GM19372 (cell line): Measurements from ENCODE around the gene CARD11.
"Not testable (repeated sequence)": the region's sequence is repeated elsewhere in the genome, so short reads cannot be mapped to it uniquely, and the experiment has no call there.

Source experiments
- ATAC-seq: cut with Tn5 transposase; IDR thresholded peaks from one replicate; pipeline ENCODE4 v1.9.1; 2021; ENCODE audit warnings: mild to moderate bottlenecking, low read depth, moderate library complexity; ENCODE audit not compliant: unreplicated experiment

The CARD11 gene

DNA sequence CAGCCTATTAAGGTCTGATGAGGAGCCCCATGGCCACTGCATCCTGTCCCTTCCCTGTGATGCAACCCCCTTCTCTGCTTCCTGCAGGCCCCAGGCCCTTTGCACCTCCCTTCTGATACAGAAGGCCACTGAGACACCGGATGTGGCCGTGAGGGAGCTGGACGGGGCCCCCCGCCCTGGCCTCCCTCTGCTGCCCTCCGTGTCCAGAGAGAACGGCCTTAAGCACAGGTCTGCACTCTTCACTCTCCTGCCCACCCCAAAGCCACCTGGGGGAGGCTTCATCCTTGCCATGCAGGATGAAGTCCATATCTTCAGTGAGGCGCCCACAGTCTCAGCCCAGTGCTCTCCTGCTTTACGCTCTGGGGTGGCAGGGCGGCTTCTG lies 112.6 kb downstream of the CARD11 start:
- no peak for ATAC-seq

DNA sequence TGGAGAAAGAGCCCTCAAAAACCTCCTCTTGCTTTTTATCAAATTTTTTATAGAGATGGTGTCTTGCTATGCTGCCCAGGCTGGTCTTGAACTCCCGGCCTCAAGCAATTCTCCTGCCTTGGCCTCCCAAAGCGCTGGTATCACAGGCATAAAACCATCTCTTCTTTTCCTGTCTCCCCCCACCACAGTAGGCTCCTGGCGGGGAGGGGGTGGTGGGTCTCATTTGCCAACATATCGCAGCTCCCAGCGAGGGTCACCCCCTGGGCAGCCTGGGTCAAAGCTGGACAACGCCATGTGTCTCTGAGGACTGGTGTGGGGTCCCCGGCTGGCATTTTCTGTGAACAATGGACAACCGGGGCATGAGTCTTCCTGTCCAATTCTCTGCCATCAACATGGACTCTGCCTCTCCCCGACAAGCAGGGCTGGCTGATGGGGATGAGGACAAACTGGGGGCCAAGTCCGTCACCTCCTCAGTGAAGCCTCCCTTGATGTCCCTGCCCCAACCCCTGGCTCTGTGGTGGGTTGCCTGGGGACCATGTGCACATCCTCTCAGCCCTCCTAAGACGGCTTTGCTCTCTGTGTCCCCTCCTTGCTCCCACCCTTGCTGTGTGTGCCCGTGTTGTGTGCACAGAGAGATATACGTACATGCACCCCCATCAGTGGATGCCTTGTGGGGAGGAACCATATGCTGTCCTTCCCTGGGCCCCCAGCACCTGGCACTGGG lies 113.2 kb downstream of the CARD11 start:
- ATAC-seq = no peak

DNA sequence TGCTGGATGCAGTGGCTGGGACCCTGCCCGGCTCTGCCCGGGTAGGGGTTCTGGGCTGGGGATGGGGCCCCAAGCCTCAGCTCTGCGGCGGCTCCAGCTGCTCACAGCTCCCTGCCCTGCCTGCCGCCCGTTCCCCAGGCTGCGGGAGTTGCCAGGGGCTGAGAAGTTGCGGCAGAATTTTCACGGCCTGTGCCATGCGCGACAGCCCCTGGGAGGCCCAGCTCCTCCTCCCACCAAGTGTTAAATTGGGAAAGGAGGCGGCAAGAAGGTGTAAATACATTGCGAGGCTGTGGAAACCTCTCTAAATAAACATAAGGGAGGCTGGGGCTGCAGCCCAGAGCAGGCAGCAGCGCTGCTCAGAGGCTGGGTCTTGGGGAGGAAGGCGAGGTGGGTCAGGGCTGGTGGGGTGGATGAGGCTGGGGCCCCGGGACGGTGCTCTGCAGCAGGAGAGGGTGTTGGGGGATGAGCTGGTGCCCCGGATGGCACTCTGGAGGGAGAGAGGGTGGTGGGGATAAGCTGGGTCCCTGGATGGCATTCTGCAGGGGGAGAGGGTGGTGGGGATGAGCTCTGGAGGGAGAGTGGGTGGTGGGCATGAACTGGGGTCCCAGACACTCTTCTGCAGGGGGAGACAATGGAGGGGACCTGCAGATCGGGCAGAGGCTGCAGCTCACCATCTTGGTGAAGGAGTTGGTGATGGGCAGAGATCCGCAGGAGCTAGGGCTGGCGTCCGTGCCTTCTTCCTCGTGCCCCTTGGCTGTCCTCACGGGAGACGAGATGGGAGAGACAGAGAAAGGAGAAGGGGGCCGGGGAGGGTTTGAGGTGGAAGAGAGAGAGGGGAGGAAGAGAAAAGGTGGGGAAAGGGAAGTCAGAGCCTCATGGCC lies 114.1 kb downstream of the CARD11 start:
- ATAC-seq = no peak

DNA sequence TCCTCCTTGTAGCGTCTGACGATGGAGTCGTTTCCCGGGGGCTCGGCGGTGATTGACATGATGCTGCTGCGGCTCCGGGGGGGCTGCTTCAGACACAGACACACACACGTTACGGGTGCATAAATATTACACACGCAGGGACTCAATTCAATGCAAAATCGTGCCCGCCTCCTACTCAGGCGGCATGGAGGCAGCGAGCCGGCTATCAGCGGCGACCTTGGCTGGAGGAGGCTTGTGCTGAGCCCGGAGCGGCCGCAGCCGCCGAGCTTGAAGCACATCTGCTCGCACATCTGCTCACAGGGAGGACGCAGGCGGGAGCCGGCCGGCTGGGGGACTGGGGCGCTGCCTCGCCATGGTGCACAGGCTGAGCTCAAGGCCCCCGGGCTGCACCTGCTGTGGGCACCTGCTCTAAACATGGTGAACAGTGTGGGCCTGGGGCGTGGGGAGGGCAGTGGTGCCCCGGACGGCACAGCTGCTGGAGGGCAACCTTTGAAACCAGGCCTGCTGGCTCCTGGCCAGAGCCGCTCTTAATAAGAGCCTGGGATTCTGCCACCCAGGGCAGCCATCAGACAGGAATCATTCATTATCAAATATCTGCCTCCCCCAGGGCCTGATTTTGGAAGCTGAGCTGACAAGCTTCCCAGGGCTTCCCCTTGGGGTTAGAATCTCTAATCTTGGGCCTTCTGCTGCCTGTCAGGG lies 114.9 kb downstream of the CARD11 start:
- no peak for ATAC-seq

DNA sequence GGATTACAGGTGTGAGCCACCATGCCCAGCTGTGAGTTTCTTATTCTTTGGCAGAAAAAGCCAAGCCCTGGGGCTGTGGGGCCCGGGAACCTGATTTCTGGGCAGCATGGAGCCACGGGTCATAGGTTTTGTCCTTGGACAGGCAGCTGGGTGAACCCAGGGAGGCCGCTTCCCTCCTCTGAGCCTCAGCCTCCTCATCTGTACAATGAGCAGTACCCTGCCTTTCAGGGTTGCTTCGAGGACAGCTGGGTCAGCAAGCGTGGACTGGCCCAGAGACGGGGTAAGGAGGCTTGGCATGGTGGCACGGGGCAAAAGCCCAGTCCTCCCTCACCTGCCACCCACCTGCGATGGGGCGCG lies 115.4 kb downstream of the CARD11 start:
- no peak for ATAC-seq

DNA sequence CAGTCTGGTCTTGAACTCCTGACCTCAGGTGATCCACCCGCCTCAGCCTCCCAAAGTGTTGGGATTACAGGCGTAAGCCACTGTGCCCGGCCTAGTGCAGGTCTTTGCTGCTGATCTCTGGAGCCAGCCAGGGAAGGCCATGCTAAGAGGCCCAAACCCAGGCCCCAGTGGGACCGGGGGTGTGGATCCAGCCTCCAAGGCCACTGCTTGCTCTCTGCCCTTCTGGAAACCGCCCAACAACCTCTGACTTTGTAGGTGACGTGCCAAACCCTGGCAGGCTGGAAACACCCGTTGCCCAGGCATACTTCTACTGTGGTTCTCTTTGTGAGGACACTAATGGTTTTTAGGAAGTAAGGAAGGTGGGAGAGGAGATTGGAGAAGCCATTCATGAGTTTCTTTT lies 116.1 kb downstream of the CARD11 start:
- ATAC-seq = no peak

DNA sequence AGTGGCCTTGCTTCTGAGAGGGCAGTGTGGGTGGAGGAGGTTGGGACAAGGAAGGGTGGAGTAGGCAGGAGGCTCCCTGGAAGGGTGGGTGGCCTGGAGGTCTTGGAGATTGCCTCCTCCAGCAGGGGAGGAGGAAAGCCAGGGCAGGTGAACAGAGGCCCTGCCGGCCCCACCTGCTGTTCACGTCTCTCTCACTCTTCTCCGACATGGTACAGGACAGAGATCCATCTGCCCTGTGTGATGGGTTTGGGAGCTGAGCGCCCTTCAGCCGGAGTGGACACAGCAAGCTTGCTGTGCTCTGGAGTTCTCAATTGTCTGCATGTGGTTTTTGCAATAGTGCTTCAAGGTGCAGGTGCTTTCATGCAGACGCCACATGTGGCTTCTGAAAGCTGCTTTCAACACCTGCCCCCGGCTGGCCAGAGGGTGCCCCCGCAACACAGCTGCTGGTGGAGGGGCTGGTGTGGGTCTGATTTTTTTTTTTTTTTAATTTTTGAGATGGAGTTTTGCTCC lies 116.7 kb downstream of the CARD11 start:
- ATAC-seq = no peak

DNA sequence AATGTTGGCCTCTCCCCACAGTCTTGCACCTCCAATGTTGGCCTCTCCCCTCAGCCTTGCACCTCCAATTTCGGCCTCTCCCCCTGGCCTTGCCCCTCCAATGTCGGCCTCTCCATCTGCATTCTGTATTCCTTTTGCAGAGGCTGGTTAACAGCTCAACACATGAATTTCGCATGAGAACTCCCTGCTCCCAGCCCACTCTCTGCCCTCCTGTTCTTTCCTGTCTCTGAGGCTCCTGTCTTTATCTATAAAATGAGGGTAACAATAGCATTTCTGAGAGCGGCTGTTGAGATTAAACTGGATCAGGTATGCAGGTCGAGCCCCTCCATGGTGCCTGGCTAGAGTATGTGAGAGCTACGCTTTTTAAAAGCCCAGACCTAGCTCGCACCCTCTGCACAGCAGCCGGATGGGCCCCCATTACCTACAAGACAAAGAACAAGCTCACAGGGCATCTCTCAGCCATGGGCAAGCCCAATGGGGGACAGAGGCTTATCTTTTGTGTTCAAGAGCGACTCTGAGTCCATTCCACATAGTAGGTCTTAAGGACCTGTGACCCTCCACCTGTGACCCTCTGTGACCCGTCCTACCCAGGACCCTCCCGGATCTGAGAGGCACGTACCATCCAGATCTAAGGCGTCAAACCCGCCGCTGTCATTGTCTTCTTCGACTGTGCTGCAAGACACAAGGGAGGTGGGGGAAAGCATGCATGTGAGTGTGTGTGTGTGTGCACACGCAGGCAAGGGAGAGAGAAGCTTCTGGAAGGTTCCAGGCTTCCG lies 117.4 kb downstream of the CARD11 start:
- ATAC-seq = no peak

DNA sequence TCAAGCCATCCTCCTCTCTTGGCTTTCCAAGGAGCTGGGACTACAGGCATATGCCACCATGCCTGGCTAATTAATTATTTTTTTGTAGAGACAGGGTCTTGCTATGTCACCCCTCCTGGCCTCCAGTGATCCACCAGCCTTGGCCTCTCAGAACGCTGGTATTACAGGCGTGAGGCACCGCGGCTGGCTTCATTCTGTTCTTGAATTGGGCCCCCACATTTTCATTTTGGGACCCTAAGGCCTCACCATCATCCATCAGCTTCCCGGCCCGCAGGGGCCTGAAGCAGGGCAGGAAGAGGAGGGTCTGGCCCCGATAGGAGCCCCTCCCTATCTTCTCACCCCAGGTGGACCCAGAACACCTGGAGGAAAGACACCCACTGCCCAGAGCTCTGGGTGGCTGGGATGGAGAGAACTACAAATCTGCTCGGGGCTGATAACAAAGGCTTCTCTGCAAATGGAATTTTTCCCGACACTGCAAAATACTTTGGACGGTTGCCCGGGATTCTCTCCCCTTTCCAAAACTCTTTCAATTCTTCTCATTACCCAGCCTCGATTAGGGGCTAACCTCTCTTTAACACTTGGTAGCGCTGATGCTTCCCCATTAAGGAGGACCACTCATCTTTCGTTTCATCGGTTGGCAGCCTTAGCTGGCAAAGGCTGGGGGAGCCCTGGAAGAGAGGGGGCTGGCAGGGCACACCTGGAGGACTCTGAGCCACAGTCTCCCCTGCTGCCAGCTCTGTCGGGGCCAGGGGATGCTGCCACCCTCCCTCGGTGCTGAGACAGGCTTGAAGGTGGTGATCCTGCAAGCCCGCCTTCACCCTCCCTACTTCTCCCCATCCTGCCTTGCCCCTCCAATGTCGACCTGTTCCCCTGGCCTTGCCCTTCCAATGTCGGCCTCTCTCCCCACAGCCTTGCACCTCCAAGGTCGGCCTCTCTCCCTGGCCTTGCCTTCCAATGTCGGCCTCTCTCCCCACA lies 118.5 kb downstream of the CARD11 start:
- no peak for ATAC-seq

DNA sequence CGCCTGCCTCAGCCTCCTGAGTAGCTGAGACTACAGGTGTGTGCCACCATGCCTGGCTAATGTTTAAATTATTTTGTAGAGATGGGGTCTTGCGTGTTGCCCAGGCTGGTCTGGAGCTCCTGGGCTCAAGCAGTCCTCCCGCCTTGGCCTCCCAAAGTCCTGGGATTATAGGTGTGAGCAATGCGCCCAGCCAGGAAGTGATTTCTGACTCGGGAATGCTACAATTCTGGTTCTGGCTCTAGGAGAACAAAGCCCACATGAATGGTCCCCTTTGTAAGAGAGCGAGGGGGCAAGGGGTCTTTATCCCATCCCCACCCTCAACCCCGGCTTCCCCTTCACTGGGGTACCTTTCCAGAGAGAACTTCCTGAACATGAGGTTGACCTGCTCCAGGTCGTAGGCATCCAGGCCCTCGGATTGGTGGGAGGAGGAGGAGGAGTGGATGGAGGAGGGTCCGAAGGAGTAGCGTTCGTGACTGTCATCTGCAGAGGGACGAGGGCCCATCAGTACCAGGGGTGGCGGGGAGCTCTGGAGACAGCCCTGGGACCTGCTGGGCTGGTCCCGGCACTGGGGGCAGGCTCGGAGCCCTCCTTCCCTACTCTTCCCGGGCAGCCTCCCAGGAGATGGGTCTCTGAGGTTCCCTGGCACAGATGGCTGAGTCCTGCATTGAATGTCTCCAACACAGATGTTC lies 119.6 kb downstream of the CARD11 start:
- no peak for ATAC-seq

DNA sequence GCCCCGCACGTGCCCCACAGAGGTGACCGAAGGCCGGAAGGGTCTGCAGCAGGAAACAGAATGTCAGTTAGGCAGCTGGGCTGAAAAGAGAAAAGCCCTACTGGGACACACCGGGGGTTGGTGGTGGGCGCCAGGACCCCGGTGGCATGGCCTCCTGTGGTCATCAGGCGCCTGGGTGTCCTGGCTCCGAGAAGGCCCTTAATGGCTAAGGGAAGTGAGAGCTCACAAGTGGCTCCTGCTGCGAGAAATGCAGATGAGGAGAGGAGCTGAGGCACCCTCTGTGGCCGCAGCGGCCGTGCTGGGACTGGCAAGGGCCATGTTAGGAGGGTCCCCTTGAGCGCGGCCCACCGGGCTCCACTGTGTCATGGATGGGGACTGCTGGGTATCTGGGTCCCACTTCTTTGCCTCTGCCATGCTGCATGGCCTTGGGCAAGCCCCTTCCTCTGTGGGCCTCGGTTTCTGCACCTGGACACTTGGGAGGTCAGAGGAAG lies 120.3 kb downstream of the CARD11 start:
- ATAC-seq = no peak

DNA sequence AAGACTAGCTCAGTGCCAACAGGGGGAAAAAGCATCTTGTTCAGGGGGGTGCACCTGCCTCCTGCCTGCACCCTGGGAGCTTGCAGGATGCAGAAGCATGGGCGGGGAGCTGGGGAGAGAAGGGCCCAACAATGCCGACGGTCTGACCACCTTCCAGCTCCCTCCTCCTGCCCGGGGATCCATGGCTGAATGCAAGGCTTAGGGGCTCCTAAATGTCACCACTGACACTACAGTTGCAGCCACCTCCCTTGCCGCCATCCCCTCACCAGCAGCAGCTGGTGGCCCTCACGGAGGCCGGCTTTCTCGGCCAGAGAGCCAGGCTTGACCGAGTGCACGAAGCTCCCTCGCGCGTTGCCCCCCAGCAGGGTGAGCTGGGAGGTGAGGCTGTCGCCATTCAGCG lies 120.8 kb downstream of the CARD11 start:
- no peak for ATAC-seq

DNA sequence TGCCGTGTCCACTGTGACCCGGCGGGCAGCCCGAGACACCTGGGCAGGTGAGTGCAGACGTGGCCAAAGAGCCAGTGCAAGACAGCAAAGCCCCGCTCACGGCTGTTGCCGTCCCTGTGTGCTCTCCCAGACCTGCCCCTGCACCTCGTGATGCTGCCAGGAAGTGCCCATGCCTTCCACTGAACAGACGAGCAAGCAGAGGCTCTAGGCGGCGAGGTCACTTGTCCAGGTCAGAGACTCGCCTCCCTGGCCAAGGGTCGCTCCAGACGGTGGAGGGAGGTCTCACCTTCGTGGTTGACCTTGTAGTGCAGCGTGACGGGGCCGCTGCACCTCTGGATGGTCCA lies 121.3 kb downstream of the CARD11 start:
- ATAC-seq = no peak

DNA sequence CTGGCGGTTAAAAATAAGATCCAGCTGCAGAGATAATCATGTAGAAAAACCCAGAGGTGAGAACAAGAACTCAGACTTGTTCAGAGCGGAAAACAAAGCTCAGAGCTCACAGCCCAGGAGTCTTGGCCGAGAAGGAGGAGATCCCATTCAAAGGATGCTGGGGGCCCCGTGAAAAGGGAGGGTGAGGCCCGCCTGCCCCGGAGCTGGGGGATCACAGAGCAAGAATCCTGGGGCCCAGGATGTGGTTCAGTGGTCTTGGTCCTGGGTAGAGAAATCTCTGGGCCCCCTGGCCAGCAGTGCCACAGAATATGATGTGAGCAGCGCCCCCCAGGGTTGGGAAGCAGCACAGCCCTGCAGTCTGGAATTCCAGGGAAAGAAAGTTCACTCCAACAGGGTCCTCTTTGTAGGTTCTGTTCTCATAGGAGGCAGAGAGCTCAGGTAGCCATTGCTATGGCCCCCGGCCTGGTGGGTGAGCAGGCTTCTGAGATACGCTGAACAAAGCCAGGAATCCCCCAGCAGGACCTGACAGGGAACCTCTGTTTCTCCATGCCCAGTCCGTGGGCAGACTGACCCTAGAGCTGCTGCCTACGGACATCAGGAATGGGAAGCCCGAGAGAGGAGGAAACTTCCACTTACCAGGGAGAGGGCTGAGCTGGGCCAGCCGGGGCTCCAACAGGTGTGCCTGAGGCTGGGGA lies 121.9 kb downstream of the CARD11 start:
- no peak for ATAC-seq

DNA sequence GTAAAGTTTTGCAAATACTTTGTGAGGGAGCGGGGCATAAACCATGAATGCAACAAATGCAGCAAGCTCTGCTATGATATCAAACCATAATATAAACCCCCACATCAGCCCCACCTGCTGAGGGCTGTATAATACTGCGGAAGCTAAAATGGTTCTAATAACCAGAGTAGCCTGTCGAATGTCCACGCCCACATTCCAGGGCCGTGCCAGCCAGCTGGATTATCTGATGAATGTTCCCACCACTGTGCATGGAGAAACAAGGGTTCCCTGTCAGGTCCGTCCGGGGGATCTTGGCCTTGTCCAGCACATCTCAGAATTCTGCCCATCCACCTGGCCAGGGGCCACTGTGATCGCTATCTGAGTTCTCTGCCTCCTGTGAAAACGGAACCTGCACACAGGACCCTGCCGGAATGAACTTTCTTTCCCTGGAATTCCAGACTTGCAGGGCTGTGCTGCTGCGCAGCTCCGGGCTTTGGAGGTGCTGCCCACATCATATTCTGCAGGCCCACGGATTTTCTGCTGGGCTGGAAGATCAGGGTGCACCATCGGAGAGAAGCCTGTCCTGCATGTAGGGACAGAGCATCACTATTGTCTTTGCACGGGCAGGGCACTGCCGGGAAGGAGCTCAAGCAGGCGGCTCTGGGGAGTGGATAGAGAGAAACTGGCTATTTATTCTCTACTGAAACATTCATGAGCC lies 122.6 kb downstream of the CARD11 start:
- no peak for ATAC-seq

DNA sequence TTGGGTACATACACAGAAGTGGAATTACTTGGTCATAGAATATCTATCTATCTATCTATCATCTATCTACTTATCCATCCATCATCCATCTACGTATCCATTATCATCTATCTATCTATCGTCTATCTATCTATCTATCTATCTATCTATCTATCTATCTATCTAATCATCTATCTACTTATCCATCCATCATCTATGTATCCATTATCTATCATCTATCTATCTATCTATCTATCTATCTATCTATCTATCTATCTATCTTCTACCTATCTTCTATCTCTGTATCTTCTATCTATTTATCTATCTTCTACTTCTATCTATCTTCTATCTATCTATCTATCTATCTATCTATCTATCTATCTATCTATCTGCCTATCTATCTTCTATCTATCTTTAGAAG lies 123.2 kb downstream of the CARD11 start:
- not testable (repeated sequence) for ATAC-seq

DNA sequence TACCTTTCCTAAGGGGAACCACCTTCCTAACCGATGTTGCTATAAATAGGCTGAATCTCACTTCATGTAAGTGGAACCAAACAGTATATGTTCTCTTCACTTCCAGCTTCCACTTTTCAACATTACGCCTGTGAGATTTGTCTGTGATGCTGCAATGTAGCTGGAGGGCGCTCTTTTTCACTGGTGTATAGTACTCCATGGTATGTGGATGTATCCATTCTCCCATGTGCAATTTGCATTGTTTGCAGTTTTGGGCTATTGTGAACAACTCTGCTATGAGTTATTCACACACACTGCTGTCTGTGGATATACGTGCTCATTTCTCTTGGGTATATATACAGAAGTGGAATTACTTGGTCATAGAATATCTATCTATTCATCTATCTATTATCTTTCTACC lies 123.6 kb downstream of the CARD11 start:
- ATAC-seq = no peak

DNA sequence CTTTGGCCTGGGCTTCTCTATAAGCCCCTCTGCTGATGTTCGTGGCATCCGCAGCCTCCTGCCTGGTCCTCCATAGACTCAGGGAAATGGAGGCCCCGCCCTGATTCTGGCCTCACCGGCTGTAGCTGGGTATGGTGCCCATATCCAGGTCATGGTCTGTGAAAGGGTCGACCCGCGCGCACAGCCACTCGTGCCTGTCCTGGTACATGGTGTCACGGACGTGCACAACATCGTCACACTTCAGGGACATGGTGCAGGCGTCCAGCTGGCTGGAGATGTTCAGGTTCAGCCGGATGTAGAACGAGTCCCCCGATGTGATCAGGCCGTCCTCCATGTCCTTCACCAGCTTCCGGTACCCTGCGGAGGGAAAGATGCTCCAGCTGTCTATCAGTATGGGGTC lies 124.4 kb downstream of the CARD11 start:
- no peak for ATAC-seq
